Large intestine (tissue), 3 donors: ENCODE results near the gene ARHGAP28. TPM values are rescaled to one million over a fixed set of nuclear protein-coding genes. Genes with fewer than 3 reads are reported as not detected.
"Not testable (repeated sequence)": the region's sequence is repeated elsewhere in the genome, so short reads cannot be mapped to it uniquely, and the experiment has no call there.

Experiments
- DNase-seq, 2 donors: peaks; one replicate each; pipeline versions ENCODE4 v3.0.0 to v3.0.0-alpha.2; 2013
- H3K27ac ChIP-seq: one replicate; pipeline ENCODE4 v1.5.1; 2013; ENCODE audit warnings: low read length
- H3K27me3 ChIP-seq: 2 replicates; pipeline ENCODE4 v1.6.1; 2013; ENCODE audit warnings: low read length; ENCODE audit not compliant: control insufficient read depth, insufficient read depth
- H3K36me3 ChIP-seq: 2 replicates; pipeline ENCODE4 v1.6.1; 2013; ENCODE audit warnings: low read length; ENCODE audit not compliant: control insufficient read depth, insufficient read depth
- H3K4me1 ChIP-seq: one replicate; pipeline ENCODE4 v1.6.1; 2013; ENCODE audit warnings: low read length; ENCODE audit not compliant: control insufficient read depth, insufficient read depth
- H3K4me3 ChIP-seq: one replicate; pipeline ENCODE4 v1.5.1; 2013; ENCODE audit warnings: low read length
- H3K9me3 ChIP-seq: one replicate; pipeline ENCODE4 v1.6.1; 2013; ENCODE audit warnings: mild to moderate bottlenecking, low read depth, low read length, moderate library complexity; ENCODE audit not compliant: control insufficient read depth
- WGBS: methylation state at CpG from one replicate; pipeline ENCODE4 v1.1.5; 2013; ENCODE audit warnings: low lambda C conversion rate; ENCODE audit not compliant: insufficient coverage; 5-methylcytosine and 5-hydroxymethylcytosine counted together
- polyA plus RNA-seq: library from polyadenylated mRNA; unstranded; fragments of 120-200 nt; gene quantifications from one replicate; pipeline ENCODE4 v1.2.1, GENCODE V29; 2013

ARHGAP28 gene
- polyA plus RNA-seq, 1 donor: 13.7 TPM

GRCh38 chr18:6837904-6838303 lies 108.4 kb downstream of the ARHGAP28 start:
- Histone ChIP-seq H3K36me3 (no peaks in the 10 kb centered on the region), H3K27ac (no peak overlapping the region), H3K27me3 (no peaks in the 10 kb centered on the region), H3K4me1 (no peaks in the 10 kb centered on the region), H3K9me3 (no peaks in the 10 kb centered on the region), H3K4me3 (no peak overlapping the region)
- 90% methylated on average over 3 of the region's 3 CpGs for WGBS
- DNase-seq: no peak

- no peaks in the 10 kb centered on the region for H3K36me3 ChIP-seq
- no CpG with 5 or more reads among the region's 3 CpGs for WGBS
- no peaks in the 10 kb centered on the region for H3K9me3 ChIP-seq
- H3K27me3 ChIP-seq: no peaks in the 10 kb centered on the region
- no peak for DNase-seq
- no peak overlapping the region for H3K27ac ChIP-seq
- no peak overlapping the region for H3K4me3 ChIP-seq
- no peaks in the 10 kb centered on the region for H3K4me1 ChIP-seq
These were observed 112.6 kb downstream of the ARHGAP28 start for GRCh38 chr18:6842081-6842480.

GRCh38 chr18:6843308-6843707 lies 113.8 kb downstream of the ARHGAP28 start:
- H3K36me3 ChIP-seq: no peaks in the 10 kb centered on the region

GRCh38 chr18:6845521-6845920 lies 116.0 kb downstream of the ARHGAP28 start:
- H3K4me1 ChIP-seq, H3K27ac ChIP-seq, H3K9me3 ChIP-seq, H3K36me3 ChIP-seq, H3K27me3 ChIP-seq, H3K4me3 ChIP-seq, DNase-seq: not testable (repeated sequence)
- no CpG with 5 or more reads among the region's 1 CpG for WGBS

More at GRCh38 chr18:6843308-6843707, 113.8 kb downstream of the ARHGAP28 start:
- Histone ChIP-seq H3K27ac (no peak overlapping the region), H3K4me1 (no peaks in the 10 kb centered on the region), H3K4me3 (no peak overlapping the region), H3K27me3 (no peaks in the 10 kb centered on the region), H3K9me3 (no peaks in the 10 kb centered on the region)
- DNase-seq: no peak
- 100% methylated on average over 1 of the region's 2 CpGs for WGBS

- peaks cover 6% of the 10 kb centered on the region for H3K36me3 ChIP-seq
- no peak for DNase-seq
- H3K9me3 ChIP-seq: peaks cover 13% of the 10 kb centered on the region
- no peak overlapping the region for H3K27ac ChIP-seq
- H3K4me3 ChIP-seq: no peak overlapping the region
- no peaks in the 10 kb centered on the region for H3K4me1 ChIP-seq
- WGBS: no CpG with 5 or more reads among the region's 1 CpG
- no peaks in the 10 kb centered on the region for H3K27me3 ChIP-seq
These were observed 120.9 kb downstream of the ARHGAP28 start for GRCh38 chr18:6850396-6850795.

GRCh38 chr18:6851480-6851879 lies 122.0 kb downstream of the ARHGAP28 start:
- DNase-seq: no peak
- peaks cover 6% of the 10 kb centered on the region for H3K36me3 ChIP-seq
- H3K27me3 ChIP-seq: no peaks in the 10 kb centered on the region
- no peak overlapping the region for H3K27ac ChIP-seq
- no peaks in the 10 kb centered on the region for H3K4me1 ChIP-seq
- no peak overlapping the region for H3K4me3 ChIP-seq
- WGBS: 100% methylated on average over 2 of the region's 2 CpGs
- peaks cover 13% of the 10 kb centered on the region for H3K9me3 ChIP-seq

GRCh38 chr18:6854811-6855210 lies 125.3 kb downstream of the ARHGAP28 start:
- Histone ChIP-seq H3K27ac (no peak overlapping the region), H3K36me3 (peaks cover 9% of the 10 kb centered on the region), H3K27me3 (no peaks in the 10 kb centered on the region), H3K4me1 (no peaks in the 10 kb centered on the region), H3K9me3 (peaks cover 13% of the 10 kb centered on the region), H3K4me3 (no peak overlapping the region)
- WGBS: no CpG with 5 or more reads among the region's 7 CpGs
- no peak for DNase-seq

GRCh38 chr18:6855767-6856166 lies 126.3 kb downstream of the ARHGAP28 start:
- WGBS: no CpG with 5 or more reads among the region's 12 CpGs
- no peaks in the 10 kb centered on the region for H3K4me1 ChIP-seq
- peaks cover 13% of the 10 kb centered on the region for H3K9me3 ChIP-seq
- no peak overlapping the region for H3K27ac ChIP-seq
- no peak for DNase-seq
- H3K27me3 ChIP-seq: no peaks in the 10 kb centered on the region
- no peak overlapping the region for H3K4me3 ChIP-seq
- H3K36me3 ChIP-seq: peaks cover 13% of the 10 kb centered on the region

- no peaks in the 10 kb centered on the region for H3K4me1 ChIP-seq
- DNase-seq: peak in 1 of 2 donors; percentile 20
- no peak overlapping the region for H3K4me3 ChIP-seq
- H3K27ac ChIP-seq: peak overlapping the region; percentile 8
- 67% methylated on average over 1 of the region's 12 CpGs for WGBS
- peaks cover 8% of the 10 kb centered on the region for H3K9me3 ChIP-seq
- H3K27me3 ChIP-seq: no peaks in the 10 kb centered on the region
- peaks cover 11% of the 10 kb centered on the region for H3K36me3 ChIP-seq
These were observed 127.8 kb downstream of the ARHGAP28 start for GRCh38 chr18:6857300-6857699.

- H3K4me3 ChIP-seq: no peak overlapping the region
- DNase-seq: no peak
- no peak overlapping the region for H3K27ac ChIP-seq
- WGBS: no CpG with 5 or more reads among the region's 4 CpGs
- peaks cover 9% of the 10 kb centered on the region for H3K36me3 ChIP-seq
- no peaks in the 10 kb centered on the region for H3K4me1 ChIP-seq
- H3K27me3 ChIP-seq: no peaks in the 10 kb centered on the region
- peaks cover 3% of the 10 kb centered on the region for H3K9me3 ChIP-seq
These were observed 130.3 kb downstream of the ARHGAP28 start for GRCh38 chr18:6859676-6860422.
